Renal pelvis (tissue), 4 donors: ENCODE data around the gene ALPP. TPM values are rescaled to one million over a fixed set of nuclear protein-coding genes. Genes with fewer than 3 reads are reported as not detected.

Source experiments
- DNase-seq: peaks from one replicate; pipeline ENCODE4 v3.0.0-alpha.2; 2013
- polyA plus RNA-seq, 3 donors: library from polyadenylated mRNA; unstranded; fragments of 120-200 nt; gene quantifications; one replicate each; pipeline ENCODE4 v1.2.1, GENCODE V29; 2013; ENCODE audit not compliant: insufficient read length in 3 of 3

Gene ALPP
- polyA plus RNA-seq, 3 donors, result not detected

DNA sequence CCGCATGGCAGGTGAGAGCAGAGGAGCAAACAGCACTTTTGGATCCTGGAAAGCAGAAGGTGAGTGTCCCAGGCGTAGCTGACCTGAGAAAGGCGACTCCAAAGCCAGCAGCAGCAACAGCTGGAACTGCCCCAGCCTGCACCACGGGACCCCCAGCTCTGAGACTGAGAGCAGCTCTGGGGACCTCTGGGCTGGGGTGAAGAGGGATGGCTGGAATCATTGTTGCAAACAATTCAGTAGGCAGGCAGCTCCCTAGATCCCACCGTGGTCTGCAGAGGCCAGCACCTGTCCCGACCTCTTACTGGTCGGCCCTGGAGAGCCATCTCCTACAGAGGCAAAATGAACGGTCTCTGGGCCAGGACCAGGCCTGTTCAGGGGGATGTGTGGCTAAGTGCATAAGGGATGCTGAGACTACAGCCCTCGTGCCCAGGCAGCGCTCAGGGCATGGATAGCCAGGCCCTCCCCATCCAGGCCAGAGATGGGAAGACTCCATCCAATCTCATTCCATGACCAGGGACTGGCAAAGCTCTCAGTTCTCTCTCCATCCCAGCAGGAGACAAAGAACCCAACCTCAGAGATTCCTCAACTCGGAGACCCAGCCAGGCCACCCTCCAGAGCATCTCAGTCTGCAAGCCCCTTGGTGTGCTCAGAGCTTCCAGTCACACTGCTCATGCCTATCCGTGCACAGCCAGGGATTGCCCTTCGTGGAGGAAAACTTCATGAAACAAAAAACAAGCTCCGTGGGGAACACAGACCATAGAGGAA is 38.2 kb upstream of the ALPP start:
- no peak for DNase-seq

DNA sequence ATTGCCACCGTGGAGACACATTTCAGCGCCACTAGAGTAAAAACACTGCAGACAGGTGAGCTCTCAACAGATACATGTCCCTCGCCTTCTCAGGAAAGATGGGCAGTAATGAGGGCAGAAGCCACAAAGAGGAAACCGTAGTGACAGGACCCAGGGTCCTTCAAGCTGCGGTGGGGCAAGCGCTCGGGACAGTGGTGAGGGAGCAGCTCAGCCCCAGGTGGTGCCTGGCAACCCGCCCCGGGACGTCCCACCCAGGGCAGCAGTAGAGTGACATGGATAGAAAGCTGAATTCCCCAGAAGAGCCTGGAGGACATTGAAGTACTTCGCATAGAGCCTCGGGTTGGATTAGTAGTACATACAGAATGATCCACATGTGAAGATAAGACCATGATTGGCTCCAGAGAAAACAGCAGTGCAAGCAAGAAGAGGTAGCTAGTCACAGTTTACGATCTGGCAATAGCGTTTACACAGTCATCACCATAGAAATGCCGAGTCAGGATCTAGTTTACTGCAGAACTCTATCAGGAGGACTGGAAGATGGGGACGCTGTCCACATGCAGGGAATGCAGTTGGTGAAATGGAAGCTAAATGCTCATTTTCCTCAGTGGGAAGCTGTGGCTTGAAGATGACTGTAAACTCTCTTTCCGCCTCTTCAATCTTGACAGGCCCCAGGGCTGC is 37.4 kb upstream of the ALPP start:
- no peak for DNase-seq

DNA sequence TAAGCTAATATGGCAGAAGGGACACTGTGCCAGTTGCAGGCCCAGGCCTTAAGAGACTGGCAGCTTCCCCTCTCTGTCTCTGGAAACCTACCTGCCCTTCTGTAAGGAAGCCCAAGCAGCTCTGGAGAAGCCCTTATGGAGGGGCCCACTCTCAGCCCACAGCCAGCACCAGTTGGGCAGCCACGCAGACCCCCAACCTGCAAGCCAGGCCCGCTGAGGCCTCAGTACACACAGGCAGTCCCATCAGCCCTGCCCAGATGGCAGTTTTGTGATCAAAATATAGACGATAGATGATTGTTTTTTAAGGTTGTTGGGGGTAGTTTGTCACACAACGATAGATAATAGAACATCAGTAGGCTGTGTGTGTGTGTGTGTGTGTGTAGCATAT is 36.8 kb upstream of the ALPP start:
- no peak for DNase-seq

DNA sequence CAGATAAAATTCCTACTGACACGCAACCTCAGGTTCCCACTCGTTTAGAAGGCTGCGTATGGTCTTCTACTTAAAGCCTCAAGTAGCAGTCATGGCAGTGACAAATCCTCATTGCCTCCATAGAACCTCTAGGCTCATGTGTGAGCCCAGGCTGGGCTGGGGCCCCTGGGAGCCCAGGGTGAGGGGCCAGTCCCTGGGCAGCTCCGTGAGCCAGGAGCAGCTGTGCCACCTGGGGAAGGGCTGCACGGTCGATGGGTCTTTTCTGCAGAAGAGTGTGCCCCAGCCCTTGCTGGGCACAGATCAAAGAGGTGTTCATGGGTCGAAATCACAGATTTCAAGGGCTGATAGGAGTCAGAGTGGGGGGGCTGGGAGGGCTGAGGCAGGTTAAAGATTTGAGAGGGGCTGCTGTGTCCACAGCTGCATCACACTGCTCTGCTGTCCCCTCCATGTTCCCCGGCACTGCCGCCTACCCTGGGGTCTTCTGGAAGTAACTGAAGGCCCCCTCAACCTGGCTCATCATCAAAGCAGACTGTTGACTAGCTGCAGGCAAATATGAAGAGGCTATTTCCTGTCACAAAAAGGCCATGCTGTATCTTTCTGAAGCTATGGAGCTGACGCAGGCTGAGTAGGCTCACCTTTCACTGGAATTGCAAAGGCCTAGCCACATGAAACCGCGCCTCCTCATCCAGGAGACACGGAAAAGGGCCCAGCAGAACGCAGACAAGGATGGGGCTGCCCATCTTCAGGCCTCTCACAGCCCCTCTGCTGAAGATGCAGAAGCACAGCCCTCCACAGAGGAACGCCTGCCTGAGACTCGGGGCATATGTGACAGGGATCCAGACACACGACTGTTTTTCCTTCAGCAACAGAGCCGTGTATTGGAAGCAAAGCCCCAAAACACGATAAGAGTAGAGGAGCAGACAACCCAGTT is 35.7 kb upstream of the ALPP start:
- DNase-seq, result no peak

DNA sequence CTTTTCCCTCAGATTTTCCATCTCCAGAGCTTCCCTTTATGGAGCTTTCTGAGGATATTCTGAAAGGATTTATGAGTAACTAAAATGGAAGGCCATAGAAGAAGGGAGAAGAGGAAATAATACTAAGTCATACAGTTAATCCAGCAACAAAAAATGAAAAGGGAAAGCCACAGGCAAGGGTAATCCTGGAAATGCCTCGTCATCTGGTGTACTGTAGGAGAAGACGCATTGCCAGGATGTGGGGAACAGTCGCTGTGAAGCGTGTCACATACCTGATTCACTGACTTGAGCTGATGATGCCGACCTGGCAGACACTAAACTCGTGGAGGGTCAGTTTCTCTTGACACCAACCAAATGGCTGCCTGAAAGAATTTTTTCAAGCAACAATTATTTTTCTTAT is 34.7 kb upstream of the ALPP start:
- no peak for DNase-seq

DNA sequence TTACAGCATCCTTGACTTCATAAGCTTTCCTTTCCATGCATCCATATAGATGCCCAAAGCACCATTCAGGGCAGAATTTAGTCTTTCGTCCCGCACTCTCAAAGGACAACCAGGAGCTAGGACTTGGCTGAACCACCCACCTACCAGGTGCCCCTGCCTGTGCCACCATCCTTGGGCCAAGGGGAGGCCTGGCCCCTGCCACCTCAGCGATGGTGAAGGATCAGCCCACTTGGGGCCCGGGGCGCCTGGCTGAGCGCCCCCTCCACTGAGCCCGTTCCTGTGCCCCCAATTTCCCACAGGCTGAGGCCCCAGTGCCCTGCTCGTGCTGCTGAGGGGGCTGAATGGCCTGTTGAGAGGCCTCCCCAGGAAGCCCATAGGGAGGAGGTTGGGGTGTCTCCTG is 33.3 kb upstream of the ALPP start:
- no peak for DNase-seq

DNA sequence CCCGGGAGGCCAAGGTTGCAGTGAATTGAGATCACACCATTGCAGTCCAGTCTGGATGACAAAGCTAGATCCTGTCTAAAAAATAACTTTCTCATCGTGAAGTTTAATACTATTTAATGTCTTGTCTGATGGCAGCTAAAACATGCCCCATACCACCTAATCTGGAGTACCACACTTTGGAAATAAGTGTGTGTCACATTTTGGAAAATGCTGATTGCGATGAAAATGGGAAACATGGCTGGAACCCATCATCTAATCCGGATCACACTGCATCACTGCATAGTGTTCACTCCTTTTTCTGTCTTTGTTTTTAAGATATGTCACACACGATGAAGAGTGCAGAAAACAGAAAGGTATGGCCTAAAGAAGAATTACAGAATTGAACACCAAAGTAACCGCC is 31.2 kb upstream of the ALPP start:
- DNase-seq, result no peak

DNA sequence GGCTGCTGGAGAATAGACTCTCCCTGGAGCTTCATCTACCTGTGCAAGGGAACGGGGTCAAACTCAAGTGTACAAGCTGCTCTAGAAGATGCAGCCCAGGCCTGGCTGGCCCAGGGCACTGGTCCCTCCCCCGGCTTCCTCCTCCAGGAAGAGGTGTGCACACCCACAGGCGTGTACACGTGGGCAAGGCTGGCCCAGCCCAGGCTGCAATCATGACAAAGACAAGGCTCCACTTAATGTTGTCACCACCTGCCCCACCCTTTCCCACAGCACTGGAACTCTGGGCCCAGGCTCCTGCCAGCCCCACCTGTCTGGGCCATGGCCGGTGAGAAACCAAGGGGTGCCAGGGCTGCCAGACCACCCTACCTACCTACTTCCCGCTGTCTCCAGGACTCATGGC is 29.6 kb upstream of the ALPP start:
- no peak for DNase-seq

DNA sequence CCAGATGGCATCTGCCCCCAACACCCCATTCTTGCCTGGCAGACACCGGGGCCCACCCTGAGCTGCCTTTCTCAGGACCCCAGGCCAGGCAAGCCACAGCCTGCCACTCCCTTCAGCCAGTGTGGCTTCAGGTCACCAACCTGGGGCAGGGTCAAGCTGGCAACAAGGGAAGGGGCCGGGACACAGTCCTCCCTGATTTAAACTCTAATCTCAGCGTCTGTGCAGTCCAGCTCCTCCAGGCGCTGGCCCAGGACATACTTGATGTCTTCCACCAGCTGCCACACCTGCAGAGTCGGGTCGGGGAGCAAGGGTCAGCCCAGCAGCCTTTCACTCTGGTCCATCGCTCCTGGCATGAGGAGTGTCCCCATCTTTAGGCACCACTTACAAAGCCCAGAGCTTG is 29.0 kb upstream of the ALPP start:
- DNase-seq, result no peak

DNA sequence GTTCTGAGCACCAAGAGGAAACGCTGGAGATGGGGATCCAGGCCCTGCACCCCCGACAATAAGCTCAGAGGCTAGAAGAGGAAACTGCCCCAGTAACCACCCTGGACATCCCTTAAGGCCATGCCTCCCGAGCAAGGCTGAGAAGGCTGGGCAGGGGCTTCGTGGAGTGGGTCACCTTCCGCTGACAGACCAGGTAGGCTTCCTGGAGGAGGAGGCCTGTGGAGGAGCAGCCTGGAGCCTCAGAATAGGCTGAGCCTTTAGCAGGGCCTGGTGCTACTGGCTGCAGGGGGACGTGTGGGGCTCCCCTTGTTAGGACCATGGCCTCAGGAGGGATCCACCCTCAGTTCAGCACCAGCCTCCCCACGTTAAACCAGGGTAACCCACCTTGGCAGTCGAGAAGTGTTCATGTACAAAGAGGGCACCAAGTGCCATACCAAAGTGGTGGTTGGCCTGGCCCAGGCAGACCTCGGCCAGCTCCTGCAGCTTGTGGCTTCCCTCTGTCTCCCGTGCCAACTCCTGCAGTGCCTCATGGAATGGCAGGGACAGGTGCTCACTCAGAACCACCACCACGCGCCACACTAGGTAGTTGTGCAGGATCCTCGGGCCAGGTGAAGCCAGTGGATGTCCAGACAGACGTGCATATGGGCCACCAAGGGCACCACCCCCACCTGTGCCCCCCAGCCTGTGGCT is 28.5 kb upstream of the ALPP start:
- no peak for DNase-seq

DNA sequence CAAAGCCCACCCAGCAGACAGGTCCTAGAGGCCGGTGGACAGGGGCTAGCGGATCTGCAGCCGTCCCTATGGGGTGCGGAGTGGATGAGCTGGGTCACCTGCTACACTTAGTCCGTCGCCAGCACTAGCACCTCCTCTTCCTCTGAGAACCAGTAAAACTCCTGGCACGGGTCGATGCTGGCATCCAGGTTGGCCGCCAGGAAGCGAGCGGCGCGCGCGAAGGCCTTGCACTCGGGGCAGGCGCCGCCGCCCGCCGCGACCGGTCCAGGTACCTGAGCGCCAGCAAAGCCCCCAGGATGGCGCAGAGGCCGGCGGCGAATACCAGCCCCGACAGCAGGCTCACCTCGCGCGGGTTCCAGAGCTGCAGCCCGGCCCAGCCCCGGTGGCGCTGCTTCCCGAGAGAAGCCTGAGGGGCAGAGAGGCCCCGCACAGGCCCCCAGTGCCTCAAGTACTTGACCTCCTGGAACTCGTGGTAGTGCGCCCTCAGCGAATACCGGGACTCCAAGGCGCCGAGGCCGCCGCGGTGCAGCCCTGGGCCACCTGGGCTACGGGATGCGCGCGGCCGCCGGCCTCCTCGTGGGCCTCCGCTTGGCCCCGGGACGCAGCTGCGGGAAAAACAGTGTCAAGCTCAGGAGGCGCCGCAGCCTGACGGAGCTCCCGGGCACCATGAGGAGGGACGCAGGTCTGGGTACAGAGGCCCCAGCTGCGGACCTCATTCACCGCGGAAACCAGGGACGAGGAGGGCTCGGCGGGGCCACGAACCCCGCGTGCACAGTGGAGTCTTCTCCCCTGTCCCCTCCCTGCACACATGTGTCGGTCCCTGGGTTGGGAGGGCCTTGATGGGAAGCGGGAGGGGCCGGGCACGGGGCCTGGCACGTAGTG is 27.5 kb upstream of the ALPP start:
- no peak for DNase-seq

DNA sequence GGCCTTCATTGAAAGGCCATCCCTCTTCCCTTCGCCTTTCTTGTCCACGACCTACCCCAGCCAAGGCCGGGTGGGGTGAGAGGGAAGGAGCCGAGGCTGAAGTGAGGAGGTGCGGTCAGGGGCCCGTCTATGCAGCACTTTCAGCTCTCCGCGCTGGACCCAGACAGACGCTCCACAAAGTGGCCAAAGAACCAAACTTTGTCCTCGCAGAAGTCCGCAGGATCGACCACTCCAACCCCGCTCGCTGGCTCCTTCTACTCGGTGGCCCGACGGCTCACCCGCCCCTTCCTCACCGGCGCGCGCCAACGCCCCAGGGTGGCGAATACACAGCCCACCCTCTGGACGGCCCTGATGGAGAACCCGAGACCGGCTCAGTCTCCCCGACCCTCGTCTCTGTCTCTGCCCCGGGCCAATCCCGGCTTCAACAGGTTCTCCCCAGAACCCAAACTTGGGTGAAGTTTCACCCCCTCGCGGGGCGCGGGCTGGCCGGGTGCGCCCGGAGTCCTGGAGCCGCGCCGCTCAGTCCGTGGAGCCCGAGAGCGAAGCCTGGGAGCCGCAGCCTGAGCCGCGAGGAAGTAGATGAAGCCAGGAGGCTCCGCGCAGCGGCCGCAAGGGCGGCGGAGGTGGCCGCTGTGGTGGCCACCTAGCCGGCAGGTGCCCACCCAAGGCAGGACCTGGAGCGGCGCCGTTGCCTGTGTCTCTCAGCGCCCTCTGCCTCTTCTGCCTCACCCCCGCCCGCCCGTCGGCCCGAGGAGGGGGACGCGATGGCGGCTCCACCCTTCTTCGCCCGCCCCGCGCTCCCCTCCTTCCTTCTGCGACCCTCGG is 26.7 kb upstream of the ALPP start:
- no peak for DNase-seq

DNA sequence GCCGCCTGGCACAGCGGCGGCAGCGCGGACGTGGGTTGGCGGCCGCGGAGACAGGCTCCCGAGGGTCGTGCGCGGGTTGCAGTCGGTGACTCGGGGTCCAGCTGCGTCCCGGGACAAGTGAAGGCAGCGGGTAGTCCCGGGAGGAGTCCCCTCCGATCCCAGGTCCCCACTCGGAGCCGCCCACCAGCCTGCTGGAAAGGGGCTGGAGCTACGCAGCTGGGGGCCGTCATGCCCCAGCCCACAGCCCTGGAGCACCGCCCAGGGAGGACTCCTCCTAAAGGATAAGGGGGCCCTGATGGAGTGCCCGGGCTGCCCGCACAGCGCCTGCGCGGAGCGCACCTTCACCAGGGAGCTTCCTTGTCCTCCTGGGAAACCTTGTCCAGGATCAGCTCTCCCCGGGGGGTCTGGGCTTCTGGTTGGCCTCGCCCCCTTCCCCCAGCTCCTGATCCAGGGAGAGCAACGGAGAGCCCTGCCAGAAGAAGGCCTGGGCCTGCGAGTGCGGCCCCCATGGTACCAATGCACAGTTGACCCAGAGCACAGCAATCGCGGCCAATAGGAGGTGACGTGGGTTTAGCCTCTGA is 25.9 kb upstream of the ALPP start:
- DNase-seq, result no peak

DNA sequence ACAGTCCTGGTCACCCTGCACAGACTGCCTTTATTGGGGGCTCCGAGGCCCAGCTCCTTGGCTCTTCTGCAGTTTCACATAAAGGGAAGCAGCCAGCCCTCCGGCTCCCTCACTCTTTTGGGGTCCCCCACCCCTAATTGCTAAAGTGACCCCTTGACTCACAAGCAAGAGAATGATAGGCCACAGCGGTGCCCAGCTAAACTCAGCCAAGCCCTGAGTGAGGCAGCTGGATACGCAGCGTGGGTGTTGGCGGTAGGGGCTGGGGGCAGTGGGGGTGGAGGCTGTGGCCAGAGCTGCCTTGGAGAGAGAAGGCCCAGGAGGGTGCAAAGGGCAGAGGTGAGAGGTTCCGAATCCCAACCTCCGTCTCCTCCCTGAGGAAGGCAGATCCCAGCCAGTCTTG is 25.5 kb upstream of the ALPP start:
- DNase-seq, result no peak

DNA sequence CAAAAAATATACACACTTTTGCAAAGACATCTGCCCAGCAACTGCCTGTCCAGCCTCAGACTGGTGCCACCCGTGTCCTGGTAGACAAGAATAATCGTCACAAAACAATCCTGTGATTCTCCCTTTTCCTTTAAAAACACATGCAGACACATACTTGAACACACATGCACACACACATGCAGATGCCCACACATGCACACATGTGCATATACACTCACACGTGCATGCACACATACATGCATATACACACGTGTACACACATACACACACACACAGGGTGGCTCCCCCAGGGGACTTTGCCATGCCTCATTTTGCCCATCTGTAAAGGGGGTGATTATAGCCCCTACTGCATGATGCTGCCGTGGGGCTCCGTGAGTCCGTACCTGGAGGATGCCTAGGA is 24.9 kb upstream of the ALPP start:
- no peak for DNase-seq

DNA sequence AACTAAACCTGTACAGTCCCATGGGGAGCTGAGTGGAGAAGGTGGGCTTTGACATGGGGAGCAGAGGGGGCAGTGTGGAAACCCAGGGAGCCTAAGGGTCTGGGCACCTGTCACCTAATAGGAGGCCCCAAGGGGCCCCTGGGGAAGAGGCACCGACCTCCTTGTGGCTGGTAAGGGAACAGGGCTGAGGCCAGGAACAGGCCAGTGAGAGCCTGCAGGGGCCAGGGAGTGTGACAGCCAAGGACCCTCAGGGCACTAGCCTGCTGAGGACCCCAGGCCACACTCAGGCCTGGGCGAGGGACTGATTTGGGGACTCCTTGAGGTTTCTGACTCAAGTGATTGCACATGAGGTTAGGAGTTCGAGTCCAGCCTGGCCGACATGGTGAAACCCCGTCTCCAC is 24.5 kb upstream of the ALPP start:
- no peak for DNase-seq

DNA sequence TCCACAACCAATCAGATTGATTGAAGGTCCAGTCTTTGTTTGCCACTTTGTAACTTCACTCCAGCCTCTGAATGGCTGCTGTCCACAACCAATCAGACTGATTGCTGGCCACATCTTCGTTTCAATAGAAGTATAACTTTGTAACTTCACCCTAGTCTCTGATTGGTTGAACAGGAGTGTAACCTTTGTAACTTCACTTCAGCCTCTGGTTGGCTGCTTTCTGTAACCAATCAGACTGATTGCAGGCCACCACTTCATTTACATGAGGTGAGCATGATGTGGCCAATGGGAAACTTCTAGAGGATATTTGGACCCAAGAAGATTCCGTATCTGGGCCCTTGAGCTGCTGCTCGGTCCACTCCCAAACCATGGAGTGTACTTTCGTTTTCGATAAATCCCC is 16.9 kb upstream of the ALPP start:
- no peak for DNase-seq

DNA sequence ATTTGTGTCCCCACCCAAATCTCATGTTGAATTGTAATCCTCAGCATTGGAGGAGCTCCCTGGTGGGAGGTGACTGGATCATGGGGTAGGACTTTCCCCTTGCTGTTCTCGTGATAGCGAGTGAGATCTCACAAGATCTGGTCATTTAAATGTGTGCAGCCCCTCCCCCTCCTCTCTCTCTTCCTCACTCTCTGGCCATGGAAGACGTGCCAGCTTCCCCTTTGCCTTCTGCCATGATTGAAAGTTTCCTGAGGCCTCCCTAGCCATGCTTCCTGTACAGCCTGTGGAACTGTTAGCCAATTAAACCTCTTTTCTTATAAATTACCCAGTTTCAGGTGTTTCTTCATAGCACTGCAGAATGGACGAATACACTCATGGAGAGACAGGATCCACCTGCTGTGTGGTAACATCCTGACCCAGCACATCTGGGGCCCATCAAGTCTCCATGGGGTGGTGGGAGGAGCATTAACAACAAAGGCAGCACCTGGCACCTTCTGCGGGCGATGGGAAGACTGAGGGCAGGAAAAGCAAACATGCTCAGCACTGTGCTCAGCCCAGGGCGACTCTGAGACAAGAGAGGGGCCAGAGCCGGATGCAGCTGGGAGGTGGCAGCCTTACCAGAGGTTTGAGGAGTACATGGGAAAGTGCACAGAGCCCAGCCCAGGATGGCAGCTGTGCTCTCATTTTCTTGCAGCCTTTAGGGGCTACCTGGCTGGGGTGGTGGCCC is 16.2 kb upstream of the ALPP start:
- DNase-seq, result no peak
